ENCODE results near the gene AGMO. TPM values are rescaled to one million over a fixed set of nuclear protein-coding genes. Genes with fewer than 3 reads are reported as not detected.

Gene AGMO
- total RNA-seq, 1 experiment from 2014 or later: 0.77 TPM

DNA sequence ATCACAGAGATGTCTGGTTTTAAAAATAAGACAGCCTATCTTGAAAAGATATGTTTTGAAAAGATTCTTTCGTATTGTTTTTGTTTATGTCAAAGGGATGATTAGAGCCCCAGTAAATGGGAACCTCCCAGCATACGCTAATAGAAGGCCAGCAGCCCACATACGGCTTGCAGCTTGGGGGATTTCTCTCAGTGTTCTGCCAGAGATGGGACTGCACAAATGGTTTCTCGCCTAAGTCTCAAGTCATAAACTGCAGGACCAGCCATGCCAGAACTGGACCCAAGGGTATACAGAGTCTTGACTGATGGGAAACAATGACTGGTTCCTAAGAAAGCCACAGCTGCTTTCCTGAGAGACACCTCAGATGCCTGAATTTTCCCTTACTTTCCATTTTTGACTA is 352.4 kb downstream of the AGMO start:
- peak; percentile 59 for ATAC-seq
- ChIA-PET POLR2A (no interaction called here), CTCF (no interaction called here)
- TF ChIP-seq SP1 (CRISPR knock-in tag; conservative IDR thresholded peaks at IDR 0.05): no peak
- TF ChIP-seq ZNF219 (CRISPR knock-in tag; IDR thresholded peaks at IDR 0.05; ENCODE audit: borderline replicate concordance): no peak
- TF ChIP-seq, protein P1, sequence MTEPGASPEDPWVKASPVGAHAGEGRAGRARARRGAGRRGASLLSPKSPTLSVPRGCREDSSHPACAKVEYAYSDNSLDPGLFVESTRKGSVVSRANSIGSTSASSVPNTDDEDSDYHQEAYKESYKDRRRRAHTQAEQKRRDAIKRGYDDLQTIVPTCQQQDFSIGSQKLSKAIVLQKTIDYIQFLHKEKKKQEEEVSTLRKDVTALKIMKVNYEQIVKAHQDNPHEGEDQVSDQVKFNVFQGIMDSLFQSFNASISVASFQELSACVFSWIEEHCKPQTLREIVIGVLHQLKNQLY (CRISPR knock-in tag; IDR thresholded peaks at IDR 0.05): no peak
- no peak for TF ChIP-seq OVOL2 (CRISPR knock-in tag; IDR thresholded peaks at IDR 0.05; ENCODE audit: borderline replicate concordance)
- TF ChIP-seq ZNF671 (CRISPR knock-in tag; IDR thresholded peaks at IDR 0.05): no peak
- no peak for TF ChIP-seq NFE2L1 (CRISPR knock-in tag; IDR thresholded peaks at IDR 0.05)
- no peak for TF ChIP-seq ZNF232 (CRISPR knock-in tag; IDR thresholded peaks at IDR 0.05)
- TF ChIP-seq, protein P2, sequence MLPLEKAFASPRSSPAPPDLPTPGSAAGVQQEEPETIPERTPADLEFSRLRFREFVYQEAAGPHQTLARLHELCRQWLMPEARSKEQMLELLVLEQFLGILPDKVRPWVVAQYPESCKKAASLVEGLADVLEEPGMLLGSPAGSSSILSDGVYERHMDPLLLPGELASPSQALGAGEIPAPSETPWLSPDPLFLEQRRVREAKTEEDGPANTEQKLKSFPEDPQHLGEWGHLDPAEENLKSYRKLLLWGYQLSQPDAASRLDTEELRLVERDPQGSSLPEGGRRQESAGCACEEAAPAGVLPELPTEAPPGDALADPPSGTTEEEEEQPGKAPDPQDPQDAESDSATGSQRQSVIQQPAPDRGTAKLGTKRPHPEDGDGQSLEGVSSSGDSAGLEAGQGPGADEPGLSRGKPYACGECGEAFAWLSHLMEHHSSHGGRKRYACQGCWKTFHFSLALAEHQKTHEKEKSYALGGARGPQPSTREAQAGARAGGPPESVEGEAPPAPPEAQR (CRISPR knock-in tag; IDR thresholded peaks at IDR 0.05): no peak
- TF ChIP-seq, protein P3, sequence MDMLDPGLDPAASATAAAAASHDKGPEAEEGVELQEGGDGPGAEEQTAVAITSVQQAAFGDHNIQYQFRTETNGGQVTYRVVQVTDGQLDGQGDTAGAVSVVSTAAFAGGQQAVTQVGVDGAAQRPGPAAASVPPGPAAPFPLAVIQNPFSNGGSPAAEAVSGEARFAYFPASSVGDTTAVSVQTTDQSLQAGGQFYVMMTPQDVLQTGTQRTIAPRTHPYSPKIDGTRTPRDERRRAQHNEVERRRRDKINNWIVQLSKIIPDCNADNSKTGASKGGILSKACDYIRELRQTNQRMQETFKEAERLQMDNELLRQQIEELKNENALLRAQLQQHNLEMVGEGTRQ (CRISPR knock-in tag; IDR thresholded peaks at IDR 0.05): no peak
- no peak for TF ChIP-seq ZNF423 (CRISPR knock-in tag; IDR thresholded peaks at IDR 0.05)
- no peak for TF ChIP-seq KAT7 (CRISPR knock-in tag; IDR thresholded peaks at IDR 0.05; ENCODE audit: borderline replicate concordance)
- TF ChIP-seq, protein P4, sequence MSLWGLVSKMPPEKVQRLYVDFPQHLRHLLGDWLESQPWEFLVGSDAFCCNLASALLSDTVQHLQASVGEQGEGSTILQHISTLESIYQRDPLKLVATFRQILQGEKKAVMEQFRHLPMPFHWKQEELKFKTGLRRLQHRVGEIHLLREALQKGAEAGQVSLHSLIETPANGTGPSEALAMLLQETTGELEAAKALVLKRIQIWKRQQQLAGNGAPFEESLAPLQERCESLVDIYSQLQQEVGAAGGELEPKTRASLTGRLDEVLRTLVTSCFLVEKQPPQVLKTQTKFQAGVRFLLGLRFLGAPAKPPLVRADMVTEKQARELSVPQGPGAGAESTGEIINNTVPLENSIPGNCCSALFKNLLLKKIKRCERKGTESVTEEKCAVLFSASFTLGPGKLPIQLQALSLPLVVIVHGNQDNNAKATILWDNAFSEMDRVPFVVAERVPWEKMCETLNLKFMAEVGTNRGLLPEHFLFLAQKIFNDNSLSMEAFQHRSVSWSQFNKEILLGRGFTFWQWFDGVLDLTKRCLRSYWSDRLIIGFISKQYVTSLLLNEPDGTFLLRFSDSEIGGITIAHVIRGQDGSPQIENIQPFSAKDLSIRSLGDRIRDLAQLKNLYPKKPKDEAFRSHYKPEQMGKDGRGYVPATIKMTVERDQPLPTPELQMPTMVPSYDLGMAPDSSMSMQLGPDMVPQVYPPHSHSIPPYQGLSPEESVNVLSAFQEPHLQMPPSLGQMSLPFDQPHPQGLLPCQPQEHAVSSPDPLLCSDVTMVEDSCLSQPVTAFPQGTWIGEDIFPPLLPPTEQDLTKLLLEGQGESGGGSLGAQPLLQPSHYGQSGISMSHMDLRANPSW (CRISPR knock-in tag; conservative IDR thresholded peaks at IDR 0.05; ENCODE audit: low read depth): no peak
- TF ChIP-seq, protein P5, sequence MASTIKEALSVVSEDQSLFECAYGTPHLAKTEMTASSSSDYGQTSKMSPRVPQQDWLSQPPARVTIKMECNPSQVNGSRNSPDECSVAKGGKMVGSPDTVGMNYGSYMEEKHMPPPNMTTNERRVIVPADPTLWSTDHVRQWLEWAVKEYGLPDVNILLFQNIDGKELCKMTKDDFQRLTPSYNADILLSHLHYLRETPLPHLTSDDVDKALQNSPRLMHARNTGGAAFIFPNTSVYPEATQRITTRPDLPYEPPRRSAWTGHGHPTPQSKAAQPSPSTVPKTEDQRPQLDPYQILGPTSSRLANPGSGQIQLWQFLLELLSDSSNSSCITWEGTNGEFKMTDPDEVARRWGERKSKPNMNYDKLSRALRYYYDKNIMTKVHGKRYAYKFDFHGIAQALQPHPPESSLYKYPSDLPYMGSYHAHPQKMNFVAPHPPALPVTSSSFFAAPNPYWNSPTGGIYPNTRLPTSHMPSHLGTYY (CRISPR knock-in tag; IDR thresholded peaks at IDR 0.05): no peak
- Mint-ChIP-seq H3K9me3 (no peaks in the 10 kb centered on the region), H3K4me1 (peaks cover 10% of the 10 kb centered on the region), H3K27ac (no peak overlapping the region), H3K4me3 (no peak overlapping the region), H3K27me3 (ENCODE audit: low read depth) (no peaks in the 10 kb centered on the region), H3K36me3 (no peaks in the 10 kb centered on the region)
- DNase-seq (ENCODE audit: low spot score): no peak

DNA sequence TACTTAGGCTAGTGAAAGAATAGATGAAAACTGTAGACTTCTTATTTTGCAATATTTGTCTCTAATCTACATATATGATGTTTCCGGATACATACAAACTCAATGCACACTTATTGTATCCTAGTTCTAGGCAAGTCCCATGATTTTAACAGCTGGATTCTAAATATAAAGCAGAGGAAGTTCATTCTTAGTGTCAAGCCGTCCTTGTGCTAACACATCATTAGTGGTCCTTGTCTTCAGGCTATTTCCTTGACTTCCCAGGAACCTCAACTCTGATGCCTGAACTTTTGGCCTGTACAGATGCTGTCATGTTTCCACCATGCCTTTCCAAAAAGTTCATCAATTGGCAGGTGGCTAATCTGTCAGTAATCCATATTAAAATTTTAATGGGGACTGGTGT is 357.4 kb downstream of the AGMO start:
- ChIA-PET CTCF (no interaction called here), POLR2A (no interaction called here)
- H3K36me3 Mint-ChIP-seq: no peaks in the 10 kb centered on the region
- no peak overlapping the region for H3K4me3 Mint-ChIP-seq
- no peaks in the 10 kb centered on the region for H3K27me3 Mint-ChIP-seq (ENCODE audit: low read depth)
- no peaks in the 10 kb centered on the region for H3K9me3 Mint-ChIP-seq
- no peak for ATAC-seq
- no peak overlapping the region for H3K27ac Mint-ChIP-seq
- no peak for DNase-seq (ENCODE audit: low spot score)
- TF ChIP-seq, protein P6, sequence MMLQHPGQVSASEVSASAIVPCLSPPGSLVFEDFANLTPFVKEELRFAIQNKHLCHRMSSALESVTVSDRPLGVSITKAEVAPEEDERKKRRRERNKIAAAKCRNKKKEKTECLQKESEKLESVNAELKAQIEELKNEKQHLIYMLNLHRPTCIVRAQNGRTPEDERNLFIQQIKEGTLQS (CRISPR knock-in tag; conservative IDR thresholded peaks at IDR 0.05): no peak
- TF ChIP-seq JAZF1 (CRISPR knock-in tag; IDR thresholded peaks at IDR 0.05): no peak
- TF ChIP-seq, protein P7, sequence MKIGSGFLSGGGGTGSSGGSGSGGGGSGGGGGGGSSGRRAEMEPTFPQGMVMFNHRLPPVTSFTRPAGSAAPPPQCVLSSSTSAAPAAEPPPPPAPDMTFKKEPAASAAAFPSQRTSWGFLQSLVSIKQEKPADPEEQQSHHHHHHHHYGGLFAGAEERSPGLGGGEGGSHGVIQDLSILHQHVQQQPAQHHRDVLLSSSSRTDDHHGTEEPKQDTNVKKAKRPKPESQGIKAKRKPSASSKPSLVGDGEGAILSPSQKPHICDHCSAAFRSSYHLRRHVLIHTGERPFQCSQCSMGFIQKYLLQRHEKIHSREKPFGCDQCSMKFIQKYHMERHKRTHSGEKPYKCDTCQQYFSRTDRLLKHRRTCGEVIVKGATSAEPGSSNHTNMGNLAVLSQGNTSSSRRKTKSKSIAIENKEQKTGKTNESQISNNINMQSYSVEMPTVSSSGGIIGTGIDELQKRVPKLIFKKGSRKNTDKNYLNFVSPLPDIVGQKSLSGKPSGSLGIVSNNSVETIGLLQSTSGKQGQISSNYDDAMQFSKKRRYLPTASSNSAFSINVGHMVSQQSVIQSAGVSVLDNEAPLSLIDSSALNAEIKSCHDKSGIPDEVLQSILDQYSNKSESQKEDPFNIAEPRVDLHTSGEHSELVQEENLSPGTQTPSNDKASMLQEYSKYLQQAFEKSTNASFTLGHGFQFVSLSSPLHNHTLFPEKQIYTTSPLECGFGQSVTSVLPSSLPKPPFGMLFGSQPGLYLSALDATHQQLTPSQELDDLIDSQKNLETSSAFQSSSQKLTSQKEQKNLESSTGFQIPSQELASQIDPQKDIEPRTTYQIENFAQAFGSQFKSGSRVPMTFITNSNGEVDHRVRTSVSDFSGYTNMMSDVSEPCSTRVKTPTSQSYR (CRISPR knock-in tag; IDR thresholded peaks at IDR 0.05): no peak
- TF ChIP-seq, protein P8, sequence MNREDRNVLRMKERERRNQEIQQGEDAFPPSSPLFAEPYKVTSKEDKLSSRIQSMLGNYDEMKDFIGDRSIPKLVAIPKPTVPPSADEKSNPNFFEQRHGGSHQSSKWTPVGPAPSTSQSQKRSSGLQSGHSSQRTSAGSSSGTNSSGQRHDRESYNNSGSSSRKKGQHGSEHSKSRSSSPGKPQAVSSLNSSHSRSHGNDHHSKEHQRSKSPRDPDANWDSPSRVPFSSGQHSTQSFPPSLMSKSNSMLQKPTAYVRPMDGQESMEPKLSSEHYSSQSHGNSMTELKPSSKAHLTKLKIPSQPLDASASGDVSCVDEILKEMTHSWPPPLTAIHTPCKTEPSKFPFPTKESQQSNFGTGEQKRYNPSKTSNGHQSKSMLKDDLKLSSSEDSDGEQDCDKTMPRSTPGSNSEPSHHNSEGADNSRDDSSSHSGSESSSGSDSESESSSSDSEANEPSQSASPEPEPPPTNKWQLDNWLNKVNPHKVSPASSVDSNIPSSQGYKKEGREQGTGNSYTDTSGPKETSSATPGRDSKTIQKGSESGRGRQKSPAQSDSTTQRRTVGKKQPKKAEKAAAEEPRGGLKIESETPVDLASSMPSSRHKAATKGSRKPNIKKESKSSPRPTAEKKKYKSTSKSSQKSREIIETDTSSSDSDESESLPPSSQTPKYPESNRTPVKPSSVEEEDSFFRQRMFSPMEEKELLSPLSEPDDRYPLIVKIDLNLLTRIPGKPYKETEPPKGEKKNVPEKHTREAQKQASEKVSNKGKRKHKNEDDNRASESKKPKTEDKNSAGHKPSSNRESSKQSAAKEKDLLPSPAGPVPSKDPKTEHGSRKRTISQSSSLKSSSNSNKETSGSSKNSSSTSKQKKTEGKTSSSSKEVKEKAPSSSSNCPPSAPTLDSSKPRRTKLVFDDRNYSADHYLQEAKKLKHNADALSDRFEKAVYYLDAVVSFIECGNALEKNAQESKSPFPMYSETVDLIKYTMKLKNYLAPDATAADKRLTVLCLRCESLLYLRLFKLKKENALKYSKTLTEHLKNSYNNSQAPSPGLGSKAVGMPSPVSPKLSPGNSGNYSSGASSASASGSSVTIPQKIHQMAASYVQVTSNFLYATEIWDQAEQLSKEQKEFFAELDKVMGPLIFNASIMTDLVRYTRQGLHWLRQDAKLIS (CRISPR knock-in tag; IDR thresholded peaks at IDR 0.05; ENCODE audit: borderline replicate concordance): no peak
- no peak for TF ChIP-seq PRRX2 (CRISPR knock-in tag; IDR thresholded peaks at IDR 0.05)
- no peak for TF ChIP-seq ESRRA (CRISPR knock-in tag; IDR thresholded peaks at IDR 0.05; ENCODE audit: borderline replicate concordance)
- TF ChIP-seq KAT7 (CRISPR knock-in tag; IDR thresholded peaks at IDR 0.05; ENCODE audit: borderline replicate concordance): no peak
- no peak for TF ChIP-seq OVOL2 (CRISPR knock-in tag; IDR thresholded peaks at IDR 0.05; ENCODE audit: borderline replicate concordance)
- peaks cover 8% of the 10 kb centered on the region for H3K4me1 Mint-ChIP-seq
